Panc1 (cell line): ENCODE data around the gene ALPL. TPM values are rescaled to one million over a fixed set of nuclear protein-coding genes. Genes with fewer than 3 reads are reported as not detected.

Experiments used
- ATAC-seq: fragments of 200-7000 bp; cut with Tn5 transposase; 2 replicates; pipeline ENCODE4 v1.9.1; 2020; ENCODE audit warnings: mild to moderate bottlenecking, moderate library complexity
- BruUV-seq: library from RNA; stranded (reverse); fragments of 400-500 nt; replicated peaks from 2 replicates; lab custom pipeline; 2021; lab: Mats Ljungman, UMichigan
- CTCF ChIA-PET: fragments of 300-600 bp; sonication (Branson Sonifier 250); formaldehyde crosslinking; loops from one replicate; lab custom pipeline; 2022; ENCODE audit warnings: antibody characterized with exemption; lab: Charles Lee
- POLR2A ChIA-PET: fragments of 300-600 bp; sonication (Branson Sonifier 250); formaldehyde crosslinking; loops from one replicate; lab custom pipeline; 2022; ENCODE audit warnings: antibody characterized with exemption; lab: Charles Lee
- DNase-seq: peaks from one replicate; pipeline ENCODE4 v3.0.0-alpha.2; 2010; ENCODE audit warnings: low read depth, low spot score
- H3K27ac ChIP-seq: 2 replicates; pipeline ENCODE4 v1.5.1; 2011; ENCODE audit warnings: mild to moderate bottlenecking, low read length, inconsistent platforms
- H3K27me3 ChIP-seq: fragments of 200-500 bp; sonication (Bioruptor generic); 2 replicates; pipeline ENCODE4 v1.6.0; 2014; ENCODE audit warnings: low read length, inconsistent platforms; ENCODE audit not compliant: control insufficient read depth, insufficient read depth
- H3K36me3 ChIP-seq: fragments of 200-500 bp; sonication (Bioruptor generic); 2 replicates; pipeline ENCODE4 v1.5.1; 2014; ENCODE audit warnings: inconsistent platforms, mild to moderate bottlenecking, low read length, moderate library complexity; ENCODE audit not compliant: control insufficient read depth, insufficient read depth
- H3K4me1 ChIP-seq: 2 replicates; pipeline ENCODE4 v1.5.1; 2011; ENCODE audit warnings: inconsistent platforms, mild to moderate bottlenecking, low read length, moderate library complexity; ENCODE audit not compliant: control insufficient read depth, insufficient read depth
- H3K4me3 ChIP-seq, 2 experiments: 2 replicates each; pipeline ENCODE4 v1.5.1; 2011 to 2012; ENCODE audit warnings: low read depth in 2 of 2, low read length in 2 of 2, mild to moderate bottlenecking in 2 of 2, inconsistent platforms in 1 of 2, moderate library complexity in 1 of 2
- H3K9me3 ChIP-seq: fragments of 200-500 bp; sonication (Bioruptor generic); 2 replicates; pipeline ENCODE4 v1.5.1; 2014; ENCODE audit warnings: low read depth, mild to moderate bottlenecking, inconsistent platforms, low read length, moderate library complexity; ENCODE audit not compliant: control insufficient read depth, insufficient read depth
- CTCF ChIP-seq: fragments of 450-650 bp; IDR thresholded peaks from 2 replicates; pipeline ENCODE4 v1.5.1; 2017; ENCODE audit warnings: mild to moderate bottlenecking
- POLR2AphosphoS5 ChIP-seq: IDR thresholded peaks from 2 replicates; pipeline ENCODE4 v1.6.1; 2012; ENCODE audit warnings: mild to moderate bottlenecking, low read depth, low read length, moderate library complexity
- REST ChIP-seq, 2 experiments: IDR thresholded peaks; 2 replicates each; pipeline ENCODE4 v1.6.1; 2011 to 2012; ENCODE audit warnings: low read depth in 2 of 2, control low read depth in 1 of 2, low read length in 1 of 2, mild to moderate bottlenecking in 1 of 2, moderate library complexity in 1 of 2; ENCODE audit not compliant: insufficient read depth in 1 of 2
- SIN3A ChIP-seq: IDR thresholded peaks from 2 replicates; pipeline ENCODE4 v1.6.1; 2012; ENCODE audit warnings: low read depth, mild to moderate bottlenecking, low read length, moderate library complexity, borderline replicate concordance; ENCODE audit not compliant: insufficient read depth
- TCF7L2 ChIP-seq: IDR thresholded peaks from 2 replicates; pipeline ENCODE4 v1.6.1; 2011; ENCODE audit warnings: mild to moderate bottlenecking, low read depth, low read length, inconsistent platforms
- in situ Hi-C: cut with HindIII; loops from 2 replicates; pipeline ENCODE4 v1.10.0; 2016; ENCODE audit warnings: low sequenced_read_pairs, low pct_unique_long_range_greater_than_20kb
- intact Hi-C: fragments of 100-400 bp; cut with micrococcal nuclease; formaldehyde crosslinking; loops from one replicate; pipeline ENCODE4 v1.10.0; 2022; ENCODE audit not compliant: unreplicated experiment
- total RNA-seq: library from RNA; stranded (reverse); gene quantifications from one replicate; pipeline ENCODE4 v1.2.1, GENCODE V29; 2021; ENCODE audit not compliant: unreplicated experiment

Gene ALPL
- total RNA-seq, 1 experiment from 2014 or later, result 0.82 TPM

GRCh38 chr1:21546122-21546825 is 37.1 kb downstream of the ALPL start:
- DNase-seq (no peak), ATAC-seq (no peak)
- CTCF ChIA-PET, result no interaction called here
- intact Hi-C loops, result no loop called here
- H3K27me3 ChIP-seq, result no peaks in the 10 kb centered on the region
- BruUV-seq, result no TSS peak
- H3K9me3 ChIP-seq, result no peaks in the 10 kb centered on the region
- H3K4me1 ChIP-seq, result peaks cover 4% of the 10 kb centered on the region; the same call in 1 of the 2 replicates
- in situ Hi-C loops, result no loop called here
- H3K36me3 ChIP-seq, result no peaks in the 10 kb centered on the region
- no peak overlapping the region for H3K4me3 ChIP-seq
- TF ChIP-seq REST (IDR thresholded peaks at IDR 0.05; ENCODE audit: insufficient read depth in 1 of 2, low read depth in 2 of 2, low read length in 1 of 2), result no peak
- TF ChIP-seq TCF7L2, result no peak
- TF ChIP-seq CTCF, result no peak
- TF ChIP-seq POLR2AphosphoS5, result no peak
- no peak for TF ChIP-seq SIN3A
- no peak overlapping the region for H3K27ac ChIP-seq
- POLR2A ChIA-PET, result no interaction called here

GRCh38 chr1:21547876-21548275 is 38.7 kb downstream of the ALPL start:
- POLR2A ChIA-PET, result no interaction called here
- intact Hi-C loops, result no loop called here
- in situ Hi-C loops, result no loop called here
- BruUV-seq, result no TSS peak
- Histone ChIP-seq H3K9me3 (no peaks in the 10 kb centered on the region), H3K36me3 (no peaks in the 10 kb centered on the region), H3K27ac (no peak overlapping the region), H3K4me1 (peaks cover 4% of the 10 kb centered on the region; the same call in 1 of the 2 replicates), H3K4me3 (no peak overlapping the region), H3K27me3 (no peaks in the 10 kb centered on the region)
- no peak for ATAC-seq
- TF ChIP-seq CTCF (no peak), POLR2AphosphoS5 (no peak), REST (IDR thresholded peaks at IDR 0.05; ENCODE audit: insufficient read depth in 1 of 2, low read depth in 2 of 2, low read length in 1 of 2) (no peak), TCF7L2 (no peak), SIN3A (no peak)
- no peak for DNase-seq
- CTCF ChIA-PET, result interaction anchor here (1.4 kb wide), 1 partner anchor 25 kb away, joined by 3 read pairs; no protein-coding TSS in a partner anchor
